ENCODE measurements around the gene HLA-DMB. TPM values are rescaled to one million over a fixed set of nuclear protein-coding genes. Genes with fewer than 3 reads are reported as not detected.

Gene HLA-DMB
- total RNA-seq, 6 experiments from 2014 or later: not detected

- peaks cover 53% of the 10 kb centered on the region for H3K27me3 Mint-ChIP-seq (ENCODE audit: insufficient read depth)
- peak overlapping the region; percentile 99 for H3K27ac Mint-ChIP-seq
- peaks cover 93% of the 10 kb centered on the region for H3K36me3 Mint-ChIP-seq (ENCODE audit: low read depth)
- no peak for DNase-seq
- peaks cover 13% of the 10 kb centered on the region for H3K9me3 Mint-ChIP-seq
- TF ChIP-seq CTCF (IDR thresholded peaks at IDR 0.05): no peak
- peak overlapping the region; percentile 93 for H3K4me3 Mint-ChIP-seq
- peaks cover 57% of the 10 kb centered on the region for H3K4me1 Mint-ChIP-seq (ENCODE audit: low read depth)
These were observed 36.6 kb upstream of the HLA-DMB start for GRCh38 chr6:32977272-32977952.

- Mint-ChIP-seq H3K27me3 (ENCODE audit: insufficient read depth) (peaks cover 55% of the 10 kb centered on the region), H3K9me3 (peaks cover 13% of the 10 kb centered on the region), H3K36me3 (ENCODE audit: low read depth) (peaks cover 88% of the 10 kb centered on the region), H3K4me1 (ENCODE audit: low read depth) (peaks cover 50% of the 10 kb centered on the region), H3K4me3 (peak overlapping the region; percentile 93), H3K27ac (peak overlapping the region; percentile 99)
- no peak for TF ChIP-seq CTCF (IDR thresholded peaks at IDR 0.05)
- no peak for DNase-seq
These were observed 35.7 kb upstream of the HLA-DMB start for GRCh38 chr6:32976334-32977069.

- no peak for TF ChIP-seq CTCF (IDR thresholded peaks at IDR 0.05)
- Mint-ChIP-seq H3K9me3 (peaks cover 13% of the 10 kb centered on the region), H3K27ac (peak overlapping the region; percentile 99), H3K4me1 (ENCODE audit: low read depth) (peaks cover 50% of the 10 kb centered on the region), H3K4me3 (peak overlapping the region; percentile 93), H3K27me3 (ENCODE audit: insufficient read depth) (peaks cover 52% of the 10 kb centered on the region), H3K36me3 (ENCODE audit: low read depth) (peaks cover 91% of the 10 kb centered on the region)
- no peak for DNase-seq
These were observed 35.1 kb upstream of the HLA-DMB start for GRCh38 chr6:32975886-32976285.

- Mint-ChIP-seq H3K27ac (peak overlapping the region; percentile 99), H3K9me3 (peaks cover 13% of the 10 kb centered on the region), H3K36me3 (ENCODE audit: low read depth) (peaks cover 85% of the 10 kb centered on the region), H3K27me3 (ENCODE audit: insufficient read depth) (peaks cover 46% of the 10 kb centered on the region), H3K4me3 (peak overlapping the region; percentile 93), H3K4me1 (ENCODE audit: low read depth) (peaks cover 42% of the 10 kb centered on the region)
- no peak for DNase-seq
- no peak for TF ChIP-seq CTCF (IDR thresholded peaks at IDR 0.05)
These were observed 33.9 kb upstream of the HLA-DMB start for GRCh38 chr6:32974541-32975308.

GRCh38 chr6:32974016-32974333, 33.1 kb upstream of the HLA-DMB start:
- peaks cover 13% of the 10 kb centered on the region for H3K9me3 Mint-ChIP-seq
- peak; percentile 66 for DNase-seq
- H3K36me3 Mint-ChIP-seq (ENCODE audit: low read depth): peaks cover 77% of the 10 kb centered on the region
- peak overlapping the region; percentile 93 for H3K4me3 Mint-ChIP-seq
- H3K27ac Mint-ChIP-seq: peak overlapping the region; percentile 99
- no peak for TF ChIP-seq CTCF (IDR thresholded peaks at IDR 0.05)
- peaks cover 48% of the 10 kb centered on the region for H3K27me3 Mint-ChIP-seq (ENCODE audit: insufficient read depth)
- peaks cover 38% of the 10 kb centered on the region for H3K4me1 Mint-ChIP-seq (ENCODE audit: low read depth)
